ENCODE data around the gene KIDINS220.
"Not testable (repeated sequence)": the region's sequence is repeated elsewhere in the genome, so short reads cannot be mapped to it uniquely, and the experiment has no call there.

Gene KIDINS220

GRCh38 chr2:8740136-8740535, 97.3 kb downstream of the KIDINS220 start:
- no peak for DNase-seq

- DNase-seq, result no peak
These were observed 99.7 kb downstream of the KIDINS220 start for GRCh38 chr2:8737571-8738175.

GRCh38 chr2:8732601-8733000, 104.8 kb downstream of the KIDINS220 start:
- DNase-seq, result no peak

- no peak for DNase-seq
These were observed 107.5 kb downstream of the KIDINS220 start for GRCh38 chr2:8729939-8730338.

GRCh38 chr2:8729101-8729500, 108.3 kb downstream of the KIDINS220 start:
- not testable (repeated sequence) for DNase-seq

- DNase-seq, result no peak
These were observed 109.0 kb downstream of the KIDINS220 start for GRCh38 chr2:8728305-8729015.

GRCh38 chr2:8725838-8726237, 111.6 kb downstream of the KIDINS220 start:
- no peak for DNase-seq

- no peak for DNase-seq
These were observed 114.4 kb downstream of the KIDINS220 start for GRCh38 chr2:8722986-8723385.

- no peak for DNase-seq
These were observed 116.0 kb downstream of the KIDINS220 start for GRCh38 chr2:8721410-8721809.

- no peak for DNase-seq
These were observed 116.7 kb downstream of the KIDINS220 start for GRCh38 chr2:8720741-8721140.

GRCh38 chr2:8719528-8719927, 117.9 kb downstream of the KIDINS220 start:
- no peak for DNase-seq

GRCh38 chr2:8714971-8715370, 122.4 kb downstream of the KIDINS220 start:
- DNase-seq, result no peak

GRCh38 chr2:8714283-8714682, 123.1 kb downstream of the KIDINS220 start:
- DNase-seq, result no peak

GRCh38 chr2:8710951-8711350, 126.5 kb downstream of the KIDINS220 start:
- no peak for DNase-seq

GRCh38 chr2:8709611-8710010, 127.8 kb downstream of the KIDINS220 start:
- DNase-seq, result no peak

GRCh38 chr2:8704906-8705305, 132.5 kb downstream of the KIDINS220 start:
- no peak for DNase-seq

- no peak for DNase-seq
These were observed 135.6 kb downstream of the KIDINS220 start for GRCh38 chr2:8701681-8702379.

GRCh38 chr2:8699839-8700238, 137.6 kb downstream of the KIDINS220 start:
- no peak for DNase-seq

- DNase-seq, result no peak
These were observed 140.2 kb downstream of the KIDINS220 start for GRCh38 chr2:8697190-8697589.

- no peak for DNase-seq
These were observed 142.7 kb downstream of the KIDINS220 start for GRCh38 chr2:8694737-8695136.

- DNase-seq, result peak; percentile 80
These were observed 144.1 kb downstream of the KIDINS220 start for GRCh38 chr2:8693157-8693821.

- no peak for DNase-seq
These were observed 144.6 kb downstream of the KIDINS220 start for GRCh38 chr2:8692783-8693156.

GRCh38 chr2:8691859-8692437, 145.5 kb downstream of the KIDINS220 start:
- no peak for DNase-seq

Measured in stimulated activated CD8-positive, alpha-beta memory T cell treated with anti-CD3 and anti-CD28 coated beads, Interleukin-4, amount 100 ng/mL, for 48 hours (primary cell).